ENCODE data around the gene SPTBN5.

Gene SPTBN5

GRCh38 chr15:41861736-41862356 lies 32.0 kb downstream of the SPTBN5 start:
- no peak for DNase-seq

GRCh38 chr15:41860049-41860828 lies 33.6 kb downstream of the SPTBN5 start:
- no peak for DNase-seq

DNA sequence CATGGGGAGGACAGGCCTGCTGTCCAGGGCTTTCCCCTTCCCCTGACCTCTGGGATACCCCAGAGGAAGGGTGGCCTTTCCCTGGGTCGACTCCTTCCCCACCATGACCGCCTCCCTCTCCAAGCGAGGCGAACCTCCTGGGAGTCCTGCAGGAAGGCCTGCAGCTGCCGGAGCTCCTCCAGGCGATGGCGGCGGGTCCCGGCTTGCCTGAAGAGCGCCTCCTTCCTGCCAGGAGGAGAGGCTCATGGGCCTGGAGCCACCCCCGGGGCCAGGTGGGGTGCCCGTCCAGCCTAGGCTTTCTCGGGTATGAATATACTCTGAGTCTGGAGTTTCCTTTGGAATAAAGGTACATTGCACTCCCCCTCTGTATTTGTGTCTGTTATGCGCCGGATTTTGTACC lies 35.1 kb downstream of the SPTBN5 start:
- DNase-seq = no peak

- no peak for DNase-seq
Observed at GRCh38 chr15:41857316-41857715, 36.5 kb downstream of the SPTBN5 start.

DNA sequence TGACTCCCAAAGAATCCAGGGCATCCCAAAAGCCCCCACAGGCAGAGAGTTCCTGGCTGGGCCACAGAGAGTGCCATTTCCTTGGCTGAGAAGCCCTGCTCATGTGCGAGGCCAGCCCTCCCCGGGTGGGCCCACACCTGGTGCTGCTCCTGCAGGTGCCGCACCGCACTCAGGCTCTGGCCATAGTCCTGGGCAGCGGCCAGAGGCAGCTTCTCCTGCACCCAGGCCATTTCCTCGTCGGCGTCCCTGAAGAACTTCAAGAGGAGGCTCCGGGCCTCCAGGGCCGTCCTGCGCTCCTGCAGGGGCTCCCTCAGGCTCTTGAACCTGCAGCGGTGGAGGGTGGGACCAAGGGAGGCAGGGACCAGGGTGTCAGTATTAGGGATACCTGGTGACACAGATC lies 37.1 kb downstream of the SPTBN5 start:
- DNase-seq = no peak

- no peak for DNase-seq
Observed at GRCh38 chr15:41856262-41856661, 37.6 kb downstream of the SPTBN5 start.

- DNase-seq = no peak
Observed at GRCh38 chr15:41855261-41855961, 38.4 kb downstream of the SPTBN5 start.

DNA sequence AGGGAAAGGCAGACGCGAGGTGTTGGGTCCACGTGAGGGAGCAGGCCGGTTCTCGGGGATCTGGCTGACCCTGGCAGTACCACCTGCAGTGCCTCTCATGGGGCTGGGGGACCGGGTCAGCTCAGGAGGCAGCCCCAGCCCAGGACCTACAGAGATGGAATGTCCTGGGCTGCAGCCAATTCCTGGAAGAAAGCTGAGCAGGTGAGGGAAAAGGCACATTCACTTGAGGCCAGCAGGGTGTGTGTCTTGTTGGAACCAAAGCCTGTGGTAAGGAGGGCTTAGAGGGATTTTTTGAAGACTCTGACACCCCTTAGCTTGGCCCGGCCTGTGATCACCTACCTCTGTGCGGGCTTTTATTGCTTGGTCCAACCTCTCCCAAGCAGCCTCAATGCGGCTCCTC lies 39.4 kb downstream of the SPTBN5 start:
- DNase-seq = no peak

DNA sequence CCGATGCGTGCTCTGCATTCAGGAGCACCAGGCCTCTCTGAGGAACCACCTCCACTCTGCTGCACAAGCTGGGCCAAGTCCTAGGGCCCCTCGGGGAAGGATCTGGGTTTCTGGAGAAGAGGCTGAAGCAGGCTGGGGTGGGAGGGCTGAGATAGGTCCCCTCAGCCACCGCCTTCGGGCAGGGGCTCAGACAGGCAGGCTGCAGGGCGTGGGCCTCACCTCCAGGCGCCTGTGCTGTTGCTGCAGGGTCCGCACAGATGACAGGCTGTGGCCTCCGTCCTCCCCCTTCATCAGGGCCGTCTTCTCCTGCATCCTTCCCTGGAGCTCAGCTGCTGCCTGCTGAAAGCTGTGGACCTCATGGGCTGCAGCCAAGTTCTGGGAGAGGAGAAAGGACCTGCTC lies 40.0 kb downstream of the SPTBN5 start:
- DNase-seq = no peak

DNA sequence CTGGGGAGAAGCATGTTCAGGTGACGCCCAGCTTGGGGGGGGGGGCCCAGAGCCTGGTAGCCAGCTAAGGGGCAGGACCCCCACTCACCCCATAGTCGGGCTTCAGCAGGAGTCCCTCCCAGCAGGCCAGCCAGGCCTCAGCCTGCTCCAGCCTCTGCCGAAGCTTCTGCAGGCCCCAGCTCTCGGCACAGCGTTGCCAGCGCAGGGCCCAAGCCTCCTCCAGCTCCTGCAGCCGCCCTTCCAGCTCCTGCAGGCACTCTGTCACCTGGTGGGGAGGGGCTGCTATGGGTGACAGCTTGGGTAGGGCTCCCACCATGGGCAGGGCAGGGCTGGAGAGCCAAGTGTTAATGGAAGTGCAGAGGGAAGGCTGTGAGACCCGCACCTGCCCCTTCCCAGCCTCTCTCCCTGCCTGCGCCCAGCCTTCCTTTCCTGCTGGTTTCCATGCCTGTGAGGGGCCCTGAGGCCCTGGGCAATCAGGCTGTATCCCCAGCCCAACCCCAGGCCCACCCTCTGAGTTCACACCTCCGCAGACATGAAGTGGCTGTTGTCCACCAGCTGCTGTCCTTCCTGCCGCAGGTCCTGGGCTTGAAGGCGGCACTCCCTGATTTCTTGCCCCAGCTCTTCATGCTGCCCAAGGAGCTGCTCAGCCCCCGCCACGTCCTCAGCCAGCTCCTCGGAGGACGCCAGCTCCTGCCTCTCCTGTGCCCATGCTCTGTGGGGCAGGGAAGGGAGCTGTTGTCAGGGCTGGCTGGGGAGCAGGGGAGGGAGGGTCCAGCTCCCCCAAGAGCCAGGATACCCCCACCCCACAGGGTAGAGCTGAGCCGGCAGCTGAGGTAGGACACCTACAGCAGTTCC lies 40.9 kb downstream of the SPTBN5 start:
- no peak for DNase-seq

GRCh38 chr15:41851755-41852370 lies 42.0 kb downstream of the SPTBN5 start:
- no peak for DNase-seq

- DNase-seq = no peak
Observed at GRCh38 chr15:41851167-41851523, 42.7 kb downstream of the SPTBN5 start.

GRCh38 chr15:41850482-41851166 lies 43.2 kb downstream of the SPTBN5 start:
- DNase-seq = no peak

- no peak for DNase-seq
Observed at GRCh38 chr15:41849861-41850260, 44.0 kb downstream of the SPTBN5 start.

- no peak for DNase-seq
Observed at GRCh38 chr15:41849204-41849603, 44.6 kb downstream of the SPTBN5 start.

- no peak for DNase-seq
Observed at GRCh38 chr15:41848631-41849030, 45.2 kb downstream of the SPTBN5 start.

DNA sequence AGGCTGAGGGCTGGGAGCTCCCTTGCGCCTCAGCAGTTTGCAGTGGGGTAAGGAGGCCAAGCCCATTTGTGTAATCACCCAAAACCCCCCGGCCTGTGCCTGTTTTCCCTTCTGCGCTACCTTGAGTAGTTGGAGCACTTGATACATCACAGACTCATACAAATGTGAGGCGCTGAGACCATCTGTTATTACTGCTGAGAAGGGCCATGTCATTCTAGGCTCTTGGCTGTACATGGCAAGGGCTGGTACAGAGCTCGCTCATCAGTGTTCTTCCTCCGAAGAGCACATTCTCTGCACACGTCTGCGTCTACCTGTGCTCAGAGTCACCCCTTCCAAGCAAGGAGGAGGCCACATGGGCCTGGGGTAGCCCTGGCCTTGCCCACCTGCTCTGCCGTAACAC lies 45.9 kb downstream of the SPTBN5 start:
- no peak for DNase-seq

DNA sequence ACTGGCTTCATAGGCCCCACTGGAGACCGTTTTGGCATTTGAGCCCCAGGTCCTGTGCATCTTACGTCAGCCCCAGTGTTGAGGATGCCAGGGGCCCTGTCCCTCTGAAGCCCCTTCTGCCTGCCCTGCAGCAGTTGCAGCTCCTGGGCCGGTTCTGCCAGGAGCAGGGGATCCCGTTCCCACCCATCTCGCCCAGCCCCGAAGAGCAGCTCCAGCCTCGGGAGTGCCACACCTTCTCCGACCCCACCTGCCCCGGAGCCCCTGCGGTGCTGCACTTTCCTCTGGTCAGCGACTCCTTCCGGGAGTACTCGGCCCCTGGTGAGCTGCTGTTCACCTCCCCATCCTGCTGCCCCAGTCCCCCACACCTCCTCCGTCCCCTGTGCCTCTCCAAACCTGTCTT lies 46.6 kb downstream of the SPTBN5 start:
- no peak for DNase-seq

GRCh38 chr15:41844814-41845213 lies 49.0 kb downstream of the SPTBN5 start:
- no peak for DNase-seq

- no peak for DNase-seq
Observed at GRCh38 chr15:41843571-41843970, 50.3 kb downstream of the SPTBN5 start.

- DNase-seq = no peak
Observed at GRCh38 chr15:41842229-41842628, 51.6 kb downstream of the SPTBN5 start.

- DNase-seq = no peak
Observed at GRCh38 chr15:41841131-41841530, 52.7 kb downstream of the SPTBN5 start.

Measured in bone marrow (tissue), 2 donors.